Adrenal gland (tissue), 5 donors: ENCODE data around the gene PPM1M.

ENCODE experiments used
- CTCF ChIP-seq, 6 experiments: fragments of 450-650 bp in 4 of 6; fragments of 200-600 bp in 2 of 6; sonication (generic) in 1 of 6; IDR thresholded peaks; 1 replicate in 5 of 6; 2 replicates in 1 of 6; pipeline versions ENCODE4 v1.5.1 to v1.8.0; 2016 to 2021; ENCODE audit warnings: antibody characterized with exemption in 6 of 6, mild to moderate bottlenecking in 2 of 6, moderate library complexity in 1 of 6
- POLR2A ChIP-seq, 2 donors: fragments of 450-650 bp; IDR thresholded peaks; one replicate each; pipeline ENCODE4 v1.6.1; 2017; ENCODE audit warnings: antibody characterized with exemption in 2 of 2, mild to moderate bottlenecking in 2 of 2, moderate library complexity in 1 of 2
- donor health status: DM: no; HTN: no; CAD: no.

GRCh38 chr3:52283306-52283705 lies 37.7 kb downstream of the PPM1M start:
- TF ChIP-seq POLR2A (IDR thresholded peaks at IDR 0.05), result no peak
- no peak for TF ChIP-seq CTCF (IDR thresholded peaks at IDR 0.05)
